Measurements from ENCODE around the gene BCORL1. TPM values are rescaled to one million over a fixed set of nuclear protein-coding genes. Genes with fewer than 3 reads are reported as not detected.

BCORL1 gene
- total RNA-seq, 1 donor from 2014 or later = 22.3 TPM

DNA sequence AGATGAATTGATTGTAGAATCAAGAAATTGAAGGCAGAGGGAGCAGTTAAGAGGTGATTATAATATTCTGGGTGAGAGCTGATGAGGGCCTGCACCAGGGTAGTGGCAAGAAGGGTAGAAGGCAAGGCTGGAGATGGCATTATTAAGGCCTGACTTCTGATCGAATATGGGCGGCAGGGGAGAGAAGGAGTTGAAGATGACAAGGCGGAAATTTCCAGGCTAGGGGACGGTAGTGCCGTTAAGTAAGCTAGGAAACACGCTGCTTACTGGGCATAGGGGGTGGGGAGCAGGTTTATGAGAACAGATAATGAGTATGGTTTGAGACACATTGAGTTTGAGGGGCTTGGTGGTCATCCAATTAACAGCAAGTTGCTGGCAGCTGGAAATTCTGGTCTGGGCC is 19.5 kb downstream of the BCORL1 start:
- no peak for DNase-seq (ENCODE audit: low read depth)
- Mint-ChIP-seq H3K4me1 (ENCODE audit: low read depth, unreplicated experiment) (no peaks in the 10 kb centered on the region), H3K36me3 (ENCODE audit: low read depth, unreplicated experiment) (peaks cover 5% of the 10 kb centered on the region), H3K9me3 (ENCODE audit: unreplicated experiment) (no peaks in the 10 kb centered on the region), H3K4me3 (ENCODE audit: unreplicated experiment) (no peak overlapping the region), H3K27ac (ENCODE audit: unreplicated experiment) (no peak overlapping the region), H3K27me3 (ENCODE audit: low read depth, unreplicated experiment) (no peaks in the 10 kb centered on the region)
- H3K4me3 ChIP-seq (ENCODE audit: insufficient read depth, low read depth, low read length) = no peak overlapping the region
- H3K4me2 ChIP-seq (ENCODE audit: low read length) = no peak overlapping the region
- no peak overlapping the region for H3K27ac ChIP-seq (ENCODE audit: low read depth, low read length)
- no peaks in the 10 kb centered on the region for H3K36me3 ChIP-seq (ENCODE audit: insufficient read depth, low read length)
- no peak overlapping the region for H2AFZ ChIP-seq (ENCODE audit: low read depth, low read length)
- no peaks in the 10 kb centered on the region for H3K79me2 ChIP-seq (ENCODE audit: insufficient read depth, low read length)
- no peaks in the 10 kb centered on the region for H3K4me1 ChIP-seq (ENCODE audit: insufficient read depth, low read length)
- H3K9me3 ChIP-seq (ENCODE audit: insufficient read depth, low read depth, low read length) = no peaks in the 10 kb centered on the region
- FAIRE-seq = no peak
- no peak for TF ChIP-seq EZH2 (IDR thresholded peaks at IDR 0.05; ENCODE audit: insufficient read depth, low read length)
- TF ChIP-seq, protein P1, sequence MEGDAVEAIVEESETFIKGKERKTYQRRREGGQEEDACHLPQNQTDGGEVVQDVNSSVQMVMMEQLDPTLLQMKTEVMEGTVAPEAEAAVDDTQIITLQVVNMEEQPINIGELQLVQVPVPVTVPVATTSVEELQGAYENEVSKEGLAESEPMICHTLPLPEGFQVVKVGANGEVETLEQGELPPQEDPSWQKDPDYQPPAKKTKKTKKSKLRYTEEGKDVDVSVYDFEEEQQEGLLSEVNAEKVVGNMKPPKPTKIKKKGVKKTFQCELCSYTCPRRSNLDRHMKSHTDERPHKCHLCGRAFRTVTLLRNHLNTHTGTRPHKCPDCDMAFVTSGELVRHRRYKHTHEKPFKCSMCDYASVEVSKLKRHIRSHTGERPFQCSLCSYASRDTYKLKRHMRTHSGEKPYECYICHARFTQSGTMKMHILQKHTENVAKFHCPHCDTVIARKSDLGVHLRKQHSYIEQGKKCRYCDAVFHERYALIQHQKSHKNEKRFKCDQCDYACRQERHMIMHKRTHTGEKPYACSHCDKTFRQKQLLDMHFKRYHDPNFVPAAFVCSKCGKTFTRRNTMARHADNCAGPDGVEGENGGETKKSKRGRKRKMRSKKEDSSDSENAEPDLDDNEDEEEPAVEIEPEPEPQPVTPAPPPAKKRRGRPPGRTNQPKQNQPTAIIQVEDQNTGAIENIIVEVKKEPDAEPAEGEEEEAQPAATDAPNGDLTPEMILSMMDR (IDR thresholded peaks at IDR 0.05; ENCODE audit: insufficient read depth, low read depth, low read length) = no peak
- H3K9ac ChIP-seq (ENCODE audit: low read length) = no peak overlapping the region
- H3K27me3 ChIP-seq (ENCODE audit: insufficient read depth, low read length) = no peaks in the 10 kb centered on the region
- no peaks in the 10 kb centered on the region for H4K20me1 ChIP-seq (ENCODE audit: insufficient read depth, low read length)

DNA sequence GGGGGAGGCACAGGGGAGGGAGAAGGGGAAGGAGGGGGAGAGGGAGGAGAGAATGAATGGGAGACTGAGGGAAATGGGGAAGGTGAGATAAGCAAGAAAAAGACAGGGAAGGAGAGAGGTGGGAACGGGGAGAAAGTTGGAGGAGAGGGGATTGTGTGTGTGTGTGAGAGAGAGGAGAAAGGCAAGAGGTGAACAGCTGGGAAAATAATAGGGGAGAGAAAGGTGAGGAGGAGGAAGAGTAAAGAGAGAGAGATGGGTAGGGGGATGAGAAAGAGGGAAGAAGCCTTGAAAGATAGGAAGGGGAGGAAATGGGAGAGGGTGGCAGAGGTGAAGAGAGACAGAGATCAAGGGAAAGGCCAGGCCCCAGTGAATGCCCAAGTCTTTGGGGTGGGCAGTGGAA is 20.1 kb downstream of the BCORL1 start:
- Histone ChIP-seq H3K36me3 (ENCODE audit: insufficient read depth, low read length) (no peaks in the 10 kb centered on the region), H3K4me2 (ENCODE audit: low read length) (no peak overlapping the region), H3K27ac (ENCODE audit: low read depth, low read length) (no peak overlapping the region), H2AFZ (ENCODE audit: low read depth, low read length) (no peak overlapping the region), H3K79me2 (ENCODE audit: insufficient read depth, low read length) (no peaks in the 10 kb centered on the region), H3K4me1 (ENCODE audit: insufficient read depth, low read length) (no peaks in the 10 kb centered on the region), H3K4me3 (ENCODE audit: insufficient read depth, low read depth, low read length) (no peak overlapping the region), H3K9ac (ENCODE audit: low read length) (no peak overlapping the region), H3K9me3 (ENCODE audit: insufficient read depth, low read depth, low read length) (no peaks in the 10 kb centered on the region), H3K27me3 (ENCODE audit: insufficient read depth, low read length) (no peaks in the 10 kb centered on the region), H4K20me1 (ENCODE audit: insufficient read depth, low read length) (no peaks in the 10 kb centered on the region)
- no peak for FAIRE-seq
- Mint-ChIP-seq H3K27ac (ENCODE audit: unreplicated experiment) (no peak overlapping the region), H3K9me3 (ENCODE audit: unreplicated experiment) (no peaks in the 10 kb centered on the region), H3K27me3 (ENCODE audit: low read depth, unreplicated experiment) (no peaks in the 10 kb centered on the region), H3K4me3 (ENCODE audit: unreplicated experiment) (no peak overlapping the region), H3K36me3 (ENCODE audit: low read depth, unreplicated experiment) (peaks cover 3% of the 10 kb centered on the region), H3K4me1 (ENCODE audit: low read depth, unreplicated experiment) (no peaks in the 10 kb centered on the region)
- TF ChIP-seq, protein P1 (IDR thresholded peaks at IDR 0.05; ENCODE audit: insufficient read depth, low read depth, low read length) = no peak
- TF ChIP-seq EZH2 (IDR thresholded peaks at IDR 0.05; ENCODE audit: insufficient read depth, low read length) = no peak
- DNase-seq (ENCODE audit: low read depth) = no peak

DNA sequence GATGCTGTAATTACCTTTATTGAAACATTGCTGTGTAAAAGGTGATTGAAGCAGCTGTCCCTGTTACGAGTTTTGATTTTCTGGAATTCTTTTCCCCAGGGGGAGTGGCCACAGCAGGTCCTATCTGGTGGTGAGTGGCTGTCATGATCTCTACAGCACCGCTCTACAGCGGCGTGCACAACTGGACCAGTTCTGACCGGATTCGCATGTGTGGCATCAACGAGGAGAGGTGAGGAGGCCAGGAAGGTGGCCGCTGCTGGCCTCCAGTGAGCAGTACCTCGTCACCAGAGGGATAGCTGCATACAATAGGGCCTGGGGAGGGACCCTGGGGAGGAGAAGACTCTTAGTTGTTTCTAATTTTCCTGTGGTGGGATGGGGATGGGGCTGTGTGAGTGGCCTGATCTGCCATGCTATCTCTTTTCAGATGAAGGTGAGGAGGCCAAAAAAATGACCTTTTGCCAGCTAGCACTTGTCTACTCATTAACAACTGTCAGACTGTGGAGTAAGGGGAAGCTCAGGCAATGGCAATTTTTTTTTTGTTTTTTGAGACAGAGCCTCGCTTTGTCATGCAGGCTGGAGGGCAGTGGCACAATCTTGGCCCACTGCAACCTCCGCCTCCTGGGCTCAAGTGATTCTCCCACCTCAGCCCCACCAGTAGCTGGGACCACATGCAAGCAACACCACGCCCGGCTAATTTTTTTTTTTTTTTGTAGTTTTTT is 22.8 kb downstream of the BCORL1 start:
- H3K4me1 Mint-ChIP-seq (ENCODE audit: low read depth, unreplicated experiment) = no peaks in the 10 kb centered on the region
- peaks cover 2% of the 10 kb centered on the region for H3K9me3 Mint-ChIP-seq (ENCODE audit: unreplicated experiment)
- H3K36me3 Mint-ChIP-seq (ENCODE audit: low read depth, unreplicated experiment) = peaks cover 3% of the 10 kb centered on the region
- FAIRE-seq (no peak), DNase-seq (ENCODE audit: low read depth) (no peak)
- Histone ChIP-seq H3K4me1 (ENCODE audit: insufficient read depth, low read length) (no peaks in the 10 kb centered on the region), H3K36me3 (ENCODE audit: insufficient read depth, low read length) (no peaks in the 10 kb centered on the region), H2AFZ (ENCODE audit: low read depth, low read length) (no peak overlapping the region), H3K27me3 (ENCODE audit: insufficient read depth, low read length) (no peaks in the 10 kb centered on the region), H3K4me2 (ENCODE audit: low read length) (no peak overlapping the region), H3K79me2 (ENCODE audit: insufficient read depth, low read length) (no peaks in the 10 kb centered on the region), H3K9me3 (ENCODE audit: insufficient read depth, low read depth, low read length) (no peaks in the 10 kb centered on the region), H3K27ac (ENCODE audit: low read depth, low read length) (no peak overlapping the region), H3K4me3 (ENCODE audit: insufficient read depth, low read depth, low read length) (no peak overlapping the region), H3K9ac (ENCODE audit: low read length) (no peak overlapping the region), H4K20me1 (ENCODE audit: insufficient read depth, low read length) (no peaks in the 10 kb centered on the region)
- H3K4me3 Mint-ChIP-seq (ENCODE audit: unreplicated experiment) = no peak overlapping the region
- no peak for TF ChIP-seq EZH2 (IDR thresholded peaks at IDR 0.05; ENCODE audit: insufficient read depth, low read length)
- TF ChIP-seq, protein P1 (IDR thresholded peaks at IDR 0.05; ENCODE audit: insufficient read depth, low read depth, low read length) = no peak
- H3K27ac Mint-ChIP-seq (ENCODE audit: unreplicated experiment) = no peak overlapping the region
- no peaks in the 10 kb centered on the region for H3K27me3 Mint-ChIP-seq (ENCODE audit: low read depth, unreplicated experiment)

Measured in astrocyte (in vitro differentiated cells and primary cell).